GM12878 (cell line): ENCODE data around the gene AP4E1.

ENCODE experiments used
- CBX3 ChIP-seq: fragments of 200-600 bp; sonication (generic); IDR thresholded peaks from 2 replicates; pipeline ENCODE4 v1.6.1; 2016; ENCODE audit warnings: low read depth, borderline replicate concordance
- CEBPB ChIP-seq, 2 experiments: fragments of 150-350 bp in 1 of 2; IDR thresholded peaks; 2 replicates each; pipeline ENCODE4 v1.6.1; 2012 to 2014; ENCODE audit warnings: low read depth in 2 of 2, low read length in 2 of 2, borderline replicate concordance in 1 of 2, inconsistent platforms in 1 of 2
- CTCF ChIP-seq, 3 experiments: IDR thresholded peaks in 2 of 3; conservative IDR thresholded peaks in 1 of 3; 2 replicates each; pipeline ENCODE4 v1.5.1; 2011; ENCODE audit warnings: low read depth in 3 of 3, low read length in 3 of 3, mild to moderate bottlenecking in 3 of 3, control low read depth in 2 of 3, moderate library complexity in 2 of 3, inconsistent platforms in 1 of 3, mixed read lengths in 1 of 3; ENCODE audit not compliant: control insufficient read depth in 2 of 3, insufficient read depth in 1 of 3; ENCODE audit errors: extremely low read depth in 1 of 3
- ESRRA ChIP-seq: IDR thresholded peaks from 2 replicates; pipeline ENCODE4 v1.6.1; 2012; ENCODE audit warnings: mild to moderate bottlenecking, low read length, improper control_type of control experiment
- EZH2 ChIP-seq: IDR thresholded peaks from 2 replicates; pipeline ENCODE4 v1.6.1; 2012; ENCODE audit warnings: low read depth, mild to moderate bottlenecking, control low read depth, inconsistent platforms, low read length, borderline replicate concordance; ENCODE audit not compliant: control insufficient read depth
- MAX ChIP-seq: IDR thresholded peaks from 2 replicates; pipeline ENCODE4 v1.6.1; 2012; ENCODE audit warnings: low read depth, low read length, improper control_type of control experiment
- NBN ChIP-seq: fragments of 450-650 bp; IDR thresholded peaks from 2 replicates; pipeline ENCODE4 v1.6.1; 2016
- POLR2A ChIP-seq: IDR thresholded peaks from 2 replicates; pipeline ENCODE4 v1.6.1; 2011; ENCODE audit warnings: low read depth, mild to moderate bottlenecking, low read length
- RBBP5 ChIP-seq: fragments of 200-600 bp; sonication (generic); conservative IDR thresholded peaks from 2 replicates; pipeline ENCODE4 v1.6.1; 2016
- REST ChIP-seq: IDR thresholded peaks from 2 replicates; pipeline ENCODE4 v1.6.1; 2012; ENCODE audit warnings: mild to moderate bottlenecking, low read depth, low read length
- SKIL ChIP-seq: fragments of 450-650 bp; IDR thresholded peaks from 2 replicates; pipeline ENCODE4 v1.6.1; 2017; ENCODE audit warnings: mild to moderate bottlenecking, low read depth, inconsistent platforms; ENCODE audit not compliant: poor library complexity, severe bottlenecking
- ZBTB40 ChIP-seq: fragments of 450-650 bp; IDR thresholded peaks from 2 replicates; pipeline ENCODE4 v1.6.1; 2016; ENCODE audit warnings: mild to moderate bottlenecking, moderate library complexity, borderline replicate concordance

GRCh38 chr15:51030649-51031316 lies 122.3 kb downstream of the AP4E1 start:
- TF ChIP-seq ZBTB40 (no peak), POLR2A (no peak), CBX3 (no peak), REST (no peak), SKIL (no peak), CTCF (IDR thresholded peaks at IDR 0.05 in 2 of 3, conservative IDR thresholded peaks at IDR 0.05 in 1 of 3; ENCODE audit: control insufficient read depth in 2 of 3, extremely low read depth in 1 of 3, insufficient read depth in 1 of 3, low read depth in 3 of 3, low read length in 3 of 3) (no peak), CEBPB (IDR thresholded peaks at IDR 0.05; ENCODE audit: borderline replicate concordance in 1 of 2, low read depth in 2 of 2, low read length in 2 of 2) (no peak), NBN (no peak), MAX (no peak), RBBP5 (no peak), ESRRA (no peak), EZH2 (no peak)
